GM12872 (cell line): ENCODE results near the gene G6PC1.

Source experiments
- TF ChIP-seq, protein P1 (sequence below): IDR thresholded peaks from 3 replicates; pipeline ENCODE4 v1.5.1; 2011; ENCODE audit warnings: low read depth, mild to moderate bottlenecking, low read length, moderate library complexity; ENCODE audit not compliant: insufficient read depth

Gene G6PC1

DNA sequence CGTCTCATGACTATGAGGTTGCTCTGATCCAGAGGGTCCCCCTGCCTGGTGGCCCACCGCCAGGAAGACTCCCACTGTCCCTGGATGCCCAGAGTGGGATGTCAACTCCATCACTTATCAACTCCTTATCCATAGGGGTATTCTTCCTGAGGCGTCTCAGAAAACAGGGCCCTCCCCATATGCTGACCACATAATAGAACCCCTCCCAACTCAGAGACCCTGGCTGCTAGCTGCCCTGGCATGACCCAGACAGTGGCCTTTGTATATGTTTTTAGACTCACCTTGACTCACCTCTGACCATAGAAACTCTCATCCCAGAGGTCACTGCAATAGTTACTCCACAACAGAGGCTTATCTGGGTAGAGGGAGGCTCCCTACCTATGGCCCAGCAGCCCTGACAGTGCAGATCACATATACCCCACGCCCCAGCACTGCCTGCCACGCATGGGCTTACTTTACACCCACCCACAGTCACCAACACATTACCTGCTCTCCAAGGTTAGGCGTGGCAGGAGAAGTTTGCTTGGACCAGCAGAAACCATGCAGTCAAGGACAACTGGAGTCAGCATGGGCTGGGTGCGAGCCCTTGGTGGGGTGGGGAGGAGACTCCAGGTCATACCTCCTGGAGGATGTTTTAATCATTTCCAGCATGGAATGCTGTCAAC lies 2.3 kb upstream of the G6PC1 start:
- TF ChIP-seq, protein P1, sequence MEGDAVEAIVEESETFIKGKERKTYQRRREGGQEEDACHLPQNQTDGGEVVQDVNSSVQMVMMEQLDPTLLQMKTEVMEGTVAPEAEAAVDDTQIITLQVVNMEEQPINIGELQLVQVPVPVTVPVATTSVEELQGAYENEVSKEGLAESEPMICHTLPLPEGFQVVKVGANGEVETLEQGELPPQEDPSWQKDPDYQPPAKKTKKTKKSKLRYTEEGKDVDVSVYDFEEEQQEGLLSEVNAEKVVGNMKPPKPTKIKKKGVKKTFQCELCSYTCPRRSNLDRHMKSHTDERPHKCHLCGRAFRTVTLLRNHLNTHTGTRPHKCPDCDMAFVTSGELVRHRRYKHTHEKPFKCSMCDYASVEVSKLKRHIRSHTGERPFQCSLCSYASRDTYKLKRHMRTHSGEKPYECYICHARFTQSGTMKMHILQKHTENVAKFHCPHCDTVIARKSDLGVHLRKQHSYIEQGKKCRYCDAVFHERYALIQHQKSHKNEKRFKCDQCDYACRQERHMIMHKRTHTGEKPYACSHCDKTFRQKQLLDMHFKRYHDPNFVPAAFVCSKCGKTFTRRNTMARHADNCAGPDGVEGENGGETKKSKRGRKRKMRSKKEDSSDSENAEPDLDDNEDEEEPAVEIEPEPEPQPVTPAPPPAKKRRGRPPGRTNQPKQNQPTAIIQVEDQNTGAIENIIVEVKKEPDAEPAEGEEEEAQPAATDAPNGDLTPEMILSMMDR = no peak

GRCh38 chr17:42901535-42902229 lies 1.1 kb downstream of the G6PC1 start:
- TF ChIP-seq, protein P1 = no peak

GRCh38 chr17:42904110-42904469 lies 3.5 kb downstream of the G6PC1 start:
- TF ChIP-seq, protein P1 = no peak

GRCh38 chr17:42906772-42907446 lies 6.3 kb downstream of the G6PC1 start:
- TF ChIP-seq, protein P1 = no peak

- TF ChIP-seq, protein P1 = no peak
Measured at GRCh38 chr17:42908872-42909700, 8.5 kb downstream of the G6PC1 start.

DNA sequence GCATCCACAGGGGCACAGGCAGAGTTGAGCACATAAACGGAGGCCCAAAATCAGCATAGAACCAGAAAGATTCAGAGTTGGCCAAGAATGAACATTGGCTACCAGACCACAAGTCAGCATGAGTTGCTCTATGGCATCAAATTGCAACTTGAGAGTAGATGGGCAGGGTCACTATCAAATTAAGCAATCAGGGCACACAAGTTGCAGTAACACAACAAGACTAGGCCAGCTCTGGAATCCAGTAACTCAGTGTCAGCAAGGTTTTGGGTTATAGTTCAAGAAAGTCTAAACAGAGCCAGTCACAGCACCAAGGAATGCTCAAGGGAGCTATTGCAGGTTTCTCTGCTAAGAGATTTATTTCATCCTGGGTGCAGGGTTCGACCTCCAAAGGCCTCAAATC lies 12.9 kb downstream of the G6PC1 start:
- TF ChIP-seq, protein P1 = no peak
